Measurements from ENCODE around the gene GUCA1A. TPM values are rescaled to one million over a fixed set of nuclear protein-coding genes. Genes with fewer than 3 reads are reported as not detected.

Gene GUCA1A
- total RNA-seq, 2 experiments from 2014 or later = not detected

GRCh38 chr6:42226645-42227143 is 53.5 kb downstream of the GUCA1A start:
- Mint-ChIP-seq H3K4me3 (no peak overlapping the region), H3K36me3 (peaks cover 12% of the 10 kb centered on the region), H3K27ac (no peak overlapping the region), H3K9me3 (ENCODE audit: low read depth) (no peaks in the 10 kb centered on the region), H3K4me1 (peaks cover 11% of the 10 kb centered on the region), H3K27me3 (no peaks in the 10 kb centered on the region)
- ATAC-seq (no peak), DNase-seq (peak; percentile 38)
- CTCF ChIA-PET = interaction anchor here (1.0 to 1.1 kb wide), 3 partner anchors 10 to 321 kb away, joined by 3 to 4 read pairs (median 4); partner anchors contain the start of gene MRPS10

GRCh38 chr6:42227173-42227850 is 54.1 kb downstream of the GUCA1A start:
- Mint-ChIP-seq H3K9me3 (ENCODE audit: low read depth) (no peaks in the 10 kb centered on the region), H3K27ac (no peak overlapping the region), H3K27me3 (no peaks in the 10 kb centered on the region), H3K4me1 (peaks cover 11% of the 10 kb centered on the region), H3K36me3 (peaks cover 17% of the 10 kb centered on the region), H3K4me3 (no peak overlapping the region)
- CTCF ChIA-PET = interaction anchor here (1.0 to 1.1 kb wide), 2 partner anchors 13 to 320 kb away, joined by 4 read pairs; no protein-coding TSS in a partner anchor
- ATAC-seq (no peak), DNase-seq (peak; percentile 29)

- no peak for ATAC-seq
- peaks cover 11% of the 10 kb centered on the region for H3K4me1 Mint-ChIP-seq
- DNase-seq = peak; percentile 34
- peaks cover 22% of the 10 kb centered on the region for H3K36me3 Mint-ChIP-seq
- no peak overlapping the region for H3K4me3 Mint-ChIP-seq
- H3K9me3 Mint-ChIP-seq (ENCODE audit: low read depth) = no peaks in the 10 kb centered on the region
- H3K27me3 Mint-ChIP-seq = no peaks in the 10 kb centered on the region
- CTCF ChIA-PET = no interaction called here
- no peak overlapping the region for H3K27ac Mint-ChIP-seq
Observed at GRCh38 chr6:42228305-42228704, 55.1 kb downstream of the GUCA1A start.

Other genes with a start within 250 kb of the GUCA1A start
- 100 to 1,000 TPM; 333 to 502 TPM for gene CCND3, start 231.6 kb upstream of the GUCA1A start, total RNA-seq
- gene TAF8, start 122.8 kb upstream of the GUCA1A start, total RNA-seq = 10 to 100 TPM; 50.9 to 53.2 TPM
- under 1 TPM; 0.16 to 0.18 TPM for gene C6orf132, start 30.7 kb upstream of the GUCA1A start, total RNA-seq
- gene GUCA1B, start 21.6 kb downstream of the GUCA1A start, total RNA-seq = 1 to 10 TPM in 1 of 2 experiments, under 1 TPM in 1; 0.94 to 1.8 TPM
- 10 to 100 TPM; 28.8 to 36.5 TPM for gene MRPS10, start 44.5 kb downstream of the GUCA1A start, total RNA-seq

Measured in activated CD8-positive, alpha-beta memory T cell treated with anti-CD3 and anti-CD28 coated beads, Interleukin-2, amount 10 ng/mL, durations not matched to agents 7 days and 5 days (primary cell).